ENCODE measurements around the gene DEPP1.

- no peak for TF ChIP-seq CTCF (IDR thresholded peaks at IDR 0.05; ENCODE audit: poor library complexity, severe bottlenecking)
- TF ChIP-seq EP300 (conservative IDR thresholded peaks at IDR 0.05; ENCODE audit: poor library complexity, severe bottlenecking), result no peak
- no peak for TF ChIP-seq EZH2 (IDR thresholded peaks at IDR 0.05; ENCODE audit: borderline replicate concordance, insufficient read depth, low read length, poor library complexity, severe bottlenecking)
- TF ChIP-seq TAF1 (IDR thresholded peaks at IDR 0.05; ENCODE audit: low read depth), result no peak
- no peak for TF ChIP-seq POLR2AphosphoS5 (IDR thresholded peaks at IDR 0.05)
These were observed 19.6 kb upstream of the DEPP1 start for GRCh38 chr10:44998146-44998631.
